ENCODE measurements around the gene RAB18. TPM values are rescaled to one million over a fixed set of nuclear protein-coding genes. Genes with fewer than 3 reads are reported as not detected.

Gene RAB18
- total RNA-seq, 1 experiment from 2014 or later, result 154 TPM

DNA sequence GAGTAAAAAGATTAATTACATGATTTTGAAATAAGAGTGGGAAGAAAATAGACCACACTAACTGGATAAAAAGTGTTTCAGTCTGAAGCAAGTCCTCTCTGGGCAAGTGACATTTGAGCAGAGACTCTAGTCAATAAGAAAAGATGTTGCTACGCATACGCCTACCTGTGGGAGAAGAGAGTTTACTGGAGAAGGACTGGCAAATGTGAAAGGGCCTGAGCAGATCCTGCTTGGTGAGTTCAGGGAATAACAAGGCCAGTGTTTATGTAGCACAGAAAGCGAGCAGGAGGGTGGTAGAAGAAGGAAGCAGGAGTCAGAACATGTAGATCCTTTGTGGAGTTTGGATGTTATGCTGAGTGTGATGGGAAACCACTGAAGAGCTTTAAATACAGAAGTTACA is 43.4 kb downstream of the RAB18 start:
- H3K27ac Mint-ChIP-seq (ENCODE audit: unreplicated experiment), result no peak overlapping the region
- no TSS peak for BruUV-seq (replicated peaks)
- H3K27me3 Mint-ChIP-seq (ENCODE audit: insufficient read depth, unreplicated experiment), result no peaks in the 10 kb centered on the region
- H3K27me3 ChIP-seq (replicated peaks; ENCODE audit: control insufficient read depth, insufficient read depth, low read length), result no peaks in the 10 kb centered on the region
- TF ChIP-seq, protein P1, sequence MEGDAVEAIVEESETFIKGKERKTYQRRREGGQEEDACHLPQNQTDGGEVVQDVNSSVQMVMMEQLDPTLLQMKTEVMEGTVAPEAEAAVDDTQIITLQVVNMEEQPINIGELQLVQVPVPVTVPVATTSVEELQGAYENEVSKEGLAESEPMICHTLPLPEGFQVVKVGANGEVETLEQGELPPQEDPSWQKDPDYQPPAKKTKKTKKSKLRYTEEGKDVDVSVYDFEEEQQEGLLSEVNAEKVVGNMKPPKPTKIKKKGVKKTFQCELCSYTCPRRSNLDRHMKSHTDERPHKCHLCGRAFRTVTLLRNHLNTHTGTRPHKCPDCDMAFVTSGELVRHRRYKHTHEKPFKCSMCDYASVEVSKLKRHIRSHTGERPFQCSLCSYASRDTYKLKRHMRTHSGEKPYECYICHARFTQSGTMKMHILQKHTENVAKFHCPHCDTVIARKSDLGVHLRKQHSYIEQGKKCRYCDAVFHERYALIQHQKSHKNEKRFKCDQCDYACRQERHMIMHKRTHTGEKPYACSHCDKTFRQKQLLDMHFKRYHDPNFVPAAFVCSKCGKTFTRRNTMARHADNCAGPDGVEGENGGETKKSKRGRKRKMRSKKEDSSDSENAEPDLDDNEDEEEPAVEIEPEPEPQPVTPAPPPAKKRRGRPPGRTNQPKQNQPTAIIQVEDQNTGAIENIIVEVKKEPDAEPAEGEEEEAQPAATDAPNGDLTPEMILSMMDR (IDR thresholded peaks at IDR 0.05; ENCODE audit: insufficient read depth in 1 of 2, low read depth in 1 of 2, low read length in 1 of 2, severe bottlenecking in 1 of 2, unreplicated experiment in 1 of 2), result no peak
- H3K4me3 ChIP-seq (ENCODE audit: low read depth, low read length), result no peak overlapping the region
- H3K9me3 Mint-ChIP-seq (ENCODE audit: unreplicated experiment), result no peaks in the 10 kb centered on the region
- CTCF ChIA-PET, result no interaction called here
- DNase-seq, result no peak
- H3K36me3 Mint-ChIP-seq (ENCODE audit: insufficient read depth, unreplicated experiment), result peaks cover 25% of the 10 kb centered on the region
- no peaks in the 10 kb centered on the region for H3K4me1 ChIP-seq
- H3K4me1 Mint-ChIP-seq (ENCODE audit: low read depth, unreplicated experiment), result peaks cover 4% of the 10 kb centered on the region
- H3K9me3 ChIP-seq, result no peaks in the 10 kb centered on the region
- H3K4me3 Mint-ChIP-seq (ENCODE audit: unreplicated experiment), result no peak overlapping the region
- POLR2A ChIA-PET, result no interaction called here
- H3K36me3 ChIP-seq (ENCODE audit: control insufficient read depth, insufficient read depth, low read length), result peaks cover 3% of the 10 kb centered on the region; the same call in 1 of the 2 replicates
- intact Hi-C loops (cut with micrococcal nuclease; ENCODE audit: unreplicated experiment), result no loop called here

DNA sequence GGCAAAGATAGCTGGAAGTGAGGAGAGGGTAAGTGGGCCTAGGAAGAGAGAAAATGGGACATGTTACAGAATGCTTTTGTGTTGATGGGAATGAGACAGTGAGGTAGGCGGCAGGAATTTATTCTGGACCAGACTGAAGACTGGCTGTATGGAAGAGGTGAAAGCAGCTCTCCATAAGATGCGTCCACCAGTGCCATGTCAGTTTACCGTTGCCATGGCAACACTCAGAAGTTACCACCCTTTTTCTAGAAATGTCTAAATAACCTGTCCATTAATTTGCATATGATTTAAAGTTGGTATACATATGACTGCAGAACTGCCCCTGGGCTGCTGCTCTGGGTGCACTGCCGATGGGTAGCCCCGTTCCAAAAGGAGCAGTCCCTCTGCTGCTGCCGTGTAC is 46.7 kb downstream of the RAB18 start:
- CTCF ChIA-PET, result no interaction called here
- Histone ChIP-seq H3K4me1 (no peaks in the 10 kb centered on the region), H3K27me3 (replicated peaks; ENCODE audit: control insufficient read depth, insufficient read depth, low read length) (no peaks in the 10 kb centered on the region), H3K36me3 (ENCODE audit: control insufficient read depth, insufficient read depth, low read length) (no peaks in the 10 kb centered on the region), H3K9me3 (no peaks in the 10 kb centered on the region), H3K4me3 (ENCODE audit: low read depth, low read length) (no peak overlapping the region)
- Mint-ChIP-seq H3K27ac (ENCODE audit: unreplicated experiment) (no peak overlapping the region), H3K36me3 (ENCODE audit: insufficient read depth, unreplicated experiment) (peaks cover 9% of the 10 kb centered on the region), H3K27me3 (ENCODE audit: insufficient read depth, unreplicated experiment) (no peaks in the 10 kb centered on the region), H3K4me3 (ENCODE audit: unreplicated experiment) (no peak overlapping the region), H3K4me1 (ENCODE audit: low read depth, unreplicated experiment) (no peaks in the 10 kb centered on the region), H3K9me3 (ENCODE audit: unreplicated experiment) (no peaks in the 10 kb centered on the region)
- DNase-seq, result no peak
- POLR2A ChIA-PET, result no interaction called here
- intact Hi-C loops (cut with micrococcal nuclease; ENCODE audit: unreplicated experiment), result no loop called here
- TF ChIP-seq, protein P1 (IDR thresholded peaks at IDR 0.05; ENCODE audit: insufficient read depth in 1 of 2, low read depth in 1 of 2, low read length in 1 of 2, severe bottlenecking in 1 of 2, unreplicated experiment in 1 of 2), result no peak
- BruUV-seq (replicated peaks), result no TSS peak

DNA sequence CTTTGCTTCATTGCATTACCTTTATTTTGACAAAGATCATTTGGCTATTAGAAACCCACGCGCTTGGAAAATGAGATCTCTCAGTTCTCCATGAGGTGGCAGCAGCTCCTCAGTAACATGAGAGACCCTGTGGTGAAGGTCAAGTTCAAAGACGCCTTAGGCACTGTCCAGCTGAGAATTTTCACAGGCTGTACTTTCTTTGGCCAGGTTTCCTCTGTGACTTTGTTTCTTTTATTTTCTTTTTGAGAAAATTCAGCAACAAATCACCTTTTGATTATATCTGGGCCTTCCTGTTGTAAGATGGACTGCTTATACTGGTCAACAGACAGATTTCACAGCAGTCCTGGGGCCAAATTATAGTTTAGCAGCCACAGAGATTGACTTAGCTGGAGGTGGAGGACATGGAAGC is 54.5 kb downstream of the RAB18 start:
- ChIA-PET POLR2A (no interaction called here), CTCF (interaction anchor here (0.5 to 1.1 kb wide), 4 partner anchors 97 to 683 kb away, joined by 3 to 4 read pairs (median 4); no protein-coding TSS in a partner anchor)
- Mint-ChIP-seq H3K27me3 (ENCODE audit: insufficient read depth, unreplicated experiment) (peaks cover 2% of the 10 kb centered on the region), H3K27ac (ENCODE audit: unreplicated experiment) (no peak overlapping the region), H3K36me3 (ENCODE audit: insufficient read depth, unreplicated experiment) (no peaks in the 10 kb centered on the region), H3K9me3 (ENCODE audit: unreplicated experiment) (peaks cover 6% of the 10 kb centered on the region), H3K4me1 (ENCODE audit: low read depth, unreplicated experiment) (no peaks in the 10 kb centered on the region), H3K4me3 (ENCODE audit: unreplicated experiment) (no peak overlapping the region)
- Histone ChIP-seq H3K4me1 (no peaks in the 10 kb centered on the region), H3K9me3 (peaks cover 6% of the 10 kb centered on the region; the same call in 1 of the 2 replicates), H3K27me3 (replicated peaks; ENCODE audit: control insufficient read depth, insufficient read depth, low read length) (no peaks in the 10 kb centered on the region), H3K4me3 (ENCODE audit: low read depth, low read length) (no peak overlapping the region), H3K36me3 (ENCODE audit: control insufficient read depth, insufficient read depth, low read length) (no peaks in the 10 kb centered on the region)
- intact Hi-C loops (cut with micrococcal nuclease; ENCODE audit: unreplicated experiment), result loop anchor here (1.0 to 5.0 kb wide), 7 partner anchors 98 to 834 kb away; no protein-coding TSS in a partner anchor
- DNase-seq, result peak; percentile 66 to 74
- TF ChIP-seq, protein P1 (IDR thresholded peaks at IDR 0.05; ENCODE audit: insufficient read depth in 1 of 2, low read depth in 1 of 2, low read length in 1 of 2, severe bottlenecking in 1 of 2, unreplicated experiment in 1 of 2), result peak; percentile 88 to 93
- no TSS peak for BruUV-seq (replicated peaks)
